Measurements from ENCODE around the gene GPC6.

GPC6 gene

DNA sequence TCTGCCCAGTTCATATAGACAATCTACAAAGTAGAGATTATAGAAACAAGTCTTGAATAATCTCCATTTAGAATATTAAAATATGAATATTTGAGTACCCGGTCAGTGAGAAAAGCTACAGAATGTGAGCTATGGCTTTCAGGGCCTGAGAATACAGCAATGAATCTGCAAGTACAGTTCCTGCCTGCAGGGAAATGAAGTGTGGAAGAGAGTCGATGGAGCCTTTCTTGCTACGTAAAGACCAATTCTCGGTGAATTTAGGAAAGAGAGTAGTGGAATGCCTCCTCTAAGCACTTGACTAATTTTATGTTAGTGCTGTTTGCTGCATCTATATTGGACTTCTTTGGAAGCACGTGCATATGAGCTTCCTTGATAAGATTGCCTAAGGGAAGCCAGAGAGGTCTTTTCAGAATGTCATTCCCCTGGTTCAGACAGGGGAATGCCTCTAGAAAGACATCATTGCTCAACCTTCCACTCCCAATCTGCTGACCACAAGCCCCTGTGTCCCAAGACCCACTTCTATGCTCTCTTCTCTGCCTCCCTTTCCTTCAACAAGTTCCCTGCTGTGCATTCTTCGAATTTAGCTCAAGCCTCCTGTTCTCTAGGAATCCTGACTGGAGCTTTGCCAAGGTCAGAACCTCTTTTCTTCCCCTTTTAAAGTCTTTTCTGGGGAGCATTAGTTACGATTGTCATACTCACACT lies 41.9 kb downstream of the GPC6 start:
- in situ Hi-C loops (cut with HindIII; ENCODE audit: low sequenced_read_pairs): no loop called here

- in situ Hi-C loops (cut with HindIII; ENCODE audit: low sequenced_read_pairs): no loop called here
These were observed 44.4 kb downstream of the GPC6 start for GRCh38 chr13:93270769-93271742.

DNA sequence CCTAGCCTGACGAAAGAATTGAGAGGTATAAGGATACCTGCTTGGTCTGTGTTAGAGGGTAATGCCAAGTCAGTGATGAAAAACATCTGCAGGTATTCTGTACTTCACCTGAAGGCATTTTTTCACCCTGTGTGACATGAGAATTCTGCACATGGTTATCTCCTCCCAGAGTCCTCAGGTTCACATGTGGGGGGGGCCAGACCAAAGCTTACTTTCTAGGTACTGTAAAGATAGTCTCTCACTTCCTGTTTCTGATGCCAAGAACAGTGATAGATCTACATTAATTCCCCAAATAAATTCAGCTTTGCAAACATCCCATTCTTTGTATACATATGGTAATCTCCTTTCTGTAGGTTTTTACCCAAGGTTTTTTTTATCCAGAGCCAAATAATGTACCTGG lies 53.4 kb downstream of the GPC6 start:
- in situ Hi-C loops (cut with HindIII; ENCODE audit: low sequenced_read_pairs): no loop called here

GRCh38 chr13:93280688-93281087 lies 54.1 kb downstream of the GPC6 start:
- in situ Hi-C loops (cut with HindIII; ENCODE audit: low sequenced_read_pairs): no loop called here

DNA sequence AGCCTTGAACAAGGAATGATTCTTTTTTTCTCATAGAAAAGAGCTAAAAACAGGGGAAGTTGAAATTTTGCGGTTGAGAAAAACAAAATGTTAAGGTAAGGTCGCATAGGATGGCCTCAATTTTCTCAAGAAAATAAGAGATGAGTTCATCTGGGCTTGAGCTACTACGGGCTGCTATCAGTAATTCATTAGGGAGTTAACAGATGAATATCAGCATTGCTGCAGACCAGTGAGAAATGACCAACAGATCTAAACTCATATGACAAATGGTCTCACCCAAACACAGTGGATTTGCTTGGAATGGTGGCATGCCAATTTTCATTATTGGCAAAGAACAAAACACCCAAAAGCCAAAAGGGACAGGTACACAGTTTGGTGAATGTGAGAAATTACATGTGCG lies 56.6 kb downstream of the GPC6 start:
- in situ Hi-C loops (cut with HindIII; ENCODE audit: low sequenced_read_pairs): no loop called here

- in situ Hi-C loops (cut with HindIII; ENCODE audit: low sequenced_read_pairs): no loop called here
These were observed 57.5 kb downstream of the GPC6 start for GRCh38 chr13:93284064-93284463.

DNA sequence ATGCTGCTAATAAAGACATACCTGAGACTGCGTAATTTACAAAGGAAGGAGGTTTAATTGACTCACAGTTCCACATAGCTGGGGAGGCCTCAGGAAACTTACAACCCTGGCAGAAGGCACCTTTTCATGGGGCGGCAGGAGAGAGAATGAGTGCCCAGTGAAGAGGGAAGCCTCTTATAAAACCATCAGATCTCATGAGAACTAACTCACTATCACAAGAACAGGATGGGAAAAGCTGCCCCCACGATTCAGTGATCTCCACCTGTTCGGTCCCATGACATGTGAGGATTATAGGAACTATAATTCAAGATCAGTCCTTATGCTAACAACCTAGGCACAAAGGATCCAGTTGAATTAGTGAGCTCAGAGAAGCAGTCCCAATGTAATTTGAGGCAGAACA lies 59.4 kb downstream of the GPC6 start:
- in situ Hi-C loops (cut with HindIII; ENCODE audit: low sequenced_read_pairs): no loop called here

GRCh38 chr13:93289053-93289452 lies 62.4 kb downstream of the GPC6 start:
- in situ Hi-C loops (cut with HindIII; ENCODE audit: low sequenced_read_pairs): no loop called here

DNA sequence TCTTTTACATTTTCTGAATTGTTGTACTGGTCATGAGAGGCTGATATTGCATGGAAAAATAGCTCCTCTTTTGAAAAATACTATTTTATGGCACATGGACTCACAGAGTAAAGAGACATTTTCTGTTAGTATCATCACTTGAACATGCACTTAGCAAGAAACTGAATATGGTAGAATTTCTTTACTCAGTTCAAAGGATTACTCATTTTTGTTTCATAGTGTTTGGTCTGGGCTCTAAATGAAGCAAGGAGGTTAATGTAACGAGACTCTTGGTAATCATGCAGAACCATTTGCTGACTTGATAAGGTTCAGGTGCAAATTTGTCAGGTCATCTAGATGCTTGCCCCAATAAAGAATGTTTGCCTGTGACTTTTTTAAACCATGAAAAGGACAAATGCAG lies 63.2 kb downstream of the GPC6 start:
- in situ Hi-C loops (cut with HindIII; ENCODE audit: low sequenced_read_pairs): no loop called here

- in situ Hi-C loops (cut with HindIII; ENCODE audit: low sequenced_read_pairs): no loop called here
These were observed 63.9 kb downstream of the GPC6 start for GRCh38 chr13:93290503-93290902.

DNA sequence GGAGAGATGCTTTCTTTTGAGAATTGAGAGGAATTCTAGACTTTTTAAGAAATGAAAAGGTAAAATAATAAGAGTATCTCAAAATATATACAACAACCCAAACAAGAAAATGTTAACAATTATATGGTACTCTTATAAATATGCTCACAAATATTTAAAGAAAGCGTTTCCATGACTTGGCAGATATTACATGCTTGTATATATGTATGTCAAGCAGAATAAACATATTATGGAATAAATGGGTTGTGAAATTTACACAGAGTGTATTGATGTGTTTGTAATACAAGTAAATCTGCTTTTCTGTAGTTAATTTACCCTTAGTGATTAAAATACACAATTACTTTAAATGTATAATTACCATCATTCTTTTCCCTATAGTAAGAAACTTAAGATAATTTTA lies 65.8 kb downstream of the GPC6 start:
- in situ Hi-C loops (cut with HindIII; ENCODE audit: low sequenced_read_pairs): no loop called here

- in situ Hi-C loops (cut with HindIII; ENCODE audit: low sequenced_read_pairs): no loop called here
These were observed 67.1 kb downstream of the GPC6 start for GRCh38 chr13:93293710-93294109.

GRCh38 chr13:93296584-93296983 lies 70.0 kb downstream of the GPC6 start:
- in situ Hi-C loops (cut with HindIII; ENCODE audit: low sequenced_read_pairs): no loop called here

- in situ Hi-C loops (cut with HindIII; ENCODE audit: low sequenced_read_pairs): no loop called here
These were observed 72.1 kb downstream of the GPC6 start for GRCh38 chr13:93298713-93299112.

GRCh38 chr13:93304134-93304533 lies 77.5 kb downstream of the GPC6 start:
- in situ Hi-C loops (cut with HindIII; ENCODE audit: low sequenced_read_pairs): no loop called here

DNA sequence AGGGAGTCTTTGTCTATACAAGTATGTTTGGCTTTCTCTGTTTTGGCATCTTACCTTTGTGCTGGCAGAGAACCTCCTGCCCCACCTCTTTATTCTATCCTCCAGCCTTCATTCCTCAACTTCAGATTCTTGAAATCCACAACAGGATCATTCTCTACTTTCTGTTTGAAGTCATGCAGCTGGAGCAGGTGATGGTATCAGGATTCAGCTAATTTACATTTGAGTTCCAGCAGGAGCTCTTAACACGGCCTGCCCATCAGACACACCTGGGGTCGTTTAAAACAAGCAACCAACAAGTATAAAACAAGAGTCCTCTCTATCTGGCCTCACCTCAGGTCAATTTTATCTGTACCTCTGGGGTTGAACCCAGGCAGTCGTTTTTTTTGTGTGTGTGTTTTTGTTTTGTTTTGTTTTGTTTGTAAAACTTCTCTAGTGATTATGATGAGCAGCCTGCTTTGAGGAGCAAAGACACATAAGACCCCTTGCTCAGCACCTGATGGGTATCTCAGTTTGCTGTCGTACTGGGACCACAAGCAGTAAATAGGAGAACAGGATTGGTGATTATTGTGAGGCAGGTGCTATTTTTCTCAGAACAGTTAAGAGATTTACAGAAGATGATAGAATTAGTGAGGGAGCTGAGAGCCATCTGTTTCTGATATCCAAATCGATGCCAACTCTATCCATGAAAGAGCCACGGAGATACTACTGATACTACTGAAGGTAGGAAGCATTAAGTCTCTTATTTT lies 78.4 kb downstream of the GPC6 start:
- in situ Hi-C loops (cut with HindIII; ENCODE audit: low sequenced_read_pairs): no loop called here

DNA sequence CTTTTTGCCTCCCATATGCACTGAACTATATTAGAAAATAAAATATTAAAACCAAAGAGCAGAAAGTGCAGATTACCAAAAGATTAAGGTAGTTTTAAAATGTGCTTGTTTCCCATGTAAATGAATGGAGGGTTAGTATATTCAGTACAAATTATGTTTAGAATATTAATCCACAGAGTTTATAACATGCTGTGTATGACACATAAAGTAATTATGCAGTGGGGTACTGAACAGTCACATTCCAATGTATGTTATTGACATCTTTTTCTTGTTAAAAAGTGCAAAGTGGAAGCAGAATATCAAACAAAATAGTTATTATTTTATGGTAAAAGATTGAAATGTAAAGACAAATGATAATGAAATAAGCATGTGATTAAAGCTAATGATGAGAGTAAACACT lies 79.3 kb downstream of the GPC6 start:
- in situ Hi-C loops (cut with HindIII; ENCODE audit: low sequenced_read_pairs): no loop called here

- in situ Hi-C loops (cut with HindIII; ENCODE audit: low sequenced_read_pairs): no loop called here
These were observed 80.5 kb downstream of the GPC6 start for GRCh38 chr13:93307136-93307535.

- in situ Hi-C loops (cut with HindIII; ENCODE audit: low sequenced_read_pairs): no loop called here
These were observed 81.0 kb downstream of the GPC6 start for GRCh38 chr13:93307651-93308050.

GRCh38 chr13:93309886-93310523 lies 83.4 kb downstream of the GPC6 start:
- in situ Hi-C loops (cut with HindIII; ENCODE audit: low sequenced_read_pairs): no loop called here

- in situ Hi-C loops (cut with HindIII; ENCODE audit: low sequenced_read_pairs): no loop called here
These were observed 90.2 kb downstream of the GPC6 start for GRCh38 chr13:93316841-93317240.
